ENCODE results near the gene PIH1D1.
A peak's percentile ranks its signal among the peaks of the same experiment; 100 is the strongest.

PIH1D1 gene

DNA sequence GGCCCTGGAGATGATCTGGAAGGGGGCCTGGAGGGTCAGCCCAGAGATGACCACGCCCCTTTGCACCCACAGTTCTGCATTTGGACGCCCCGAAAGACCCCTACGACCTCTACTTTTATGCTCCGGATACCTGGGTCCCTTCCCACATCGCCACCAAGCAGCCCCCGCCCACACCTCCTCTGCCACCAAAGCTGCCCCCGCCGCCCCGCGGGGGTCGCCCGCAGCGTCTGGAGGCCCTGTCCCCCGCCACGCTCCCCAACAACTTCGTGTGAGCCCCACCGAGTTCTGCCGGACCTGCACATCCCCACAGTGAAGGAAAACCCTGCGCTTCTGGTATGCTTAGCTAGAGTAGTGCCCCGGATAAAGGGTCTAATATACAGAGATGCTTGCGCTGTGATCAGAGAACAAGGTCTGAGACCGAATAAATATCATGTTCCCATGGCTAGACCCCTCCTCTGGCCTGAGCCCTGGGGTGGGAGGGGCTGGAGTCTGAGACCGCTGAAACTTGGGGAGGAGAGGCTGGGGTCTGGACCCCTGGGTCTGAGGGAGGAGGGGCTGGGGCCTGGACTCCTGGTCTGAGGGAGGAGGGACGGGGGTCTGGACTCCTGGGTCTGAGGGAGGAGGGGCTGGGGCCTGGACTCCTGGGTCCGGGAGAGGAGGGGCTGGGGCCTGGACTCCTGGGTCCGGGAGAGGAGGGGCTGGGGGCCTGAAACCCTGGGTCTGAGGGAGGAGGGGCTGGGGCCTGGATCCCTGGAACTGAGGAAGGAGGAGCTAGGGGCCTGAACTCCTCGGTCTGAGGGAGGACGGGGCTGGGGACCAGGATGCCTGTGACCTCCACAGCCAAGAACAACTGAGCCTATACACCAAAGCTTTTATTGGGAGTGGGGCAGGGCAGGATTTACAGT, 22.8 kb downstream of the PIH1D1 start:
- TF ChIP-seq, protein P1, sequence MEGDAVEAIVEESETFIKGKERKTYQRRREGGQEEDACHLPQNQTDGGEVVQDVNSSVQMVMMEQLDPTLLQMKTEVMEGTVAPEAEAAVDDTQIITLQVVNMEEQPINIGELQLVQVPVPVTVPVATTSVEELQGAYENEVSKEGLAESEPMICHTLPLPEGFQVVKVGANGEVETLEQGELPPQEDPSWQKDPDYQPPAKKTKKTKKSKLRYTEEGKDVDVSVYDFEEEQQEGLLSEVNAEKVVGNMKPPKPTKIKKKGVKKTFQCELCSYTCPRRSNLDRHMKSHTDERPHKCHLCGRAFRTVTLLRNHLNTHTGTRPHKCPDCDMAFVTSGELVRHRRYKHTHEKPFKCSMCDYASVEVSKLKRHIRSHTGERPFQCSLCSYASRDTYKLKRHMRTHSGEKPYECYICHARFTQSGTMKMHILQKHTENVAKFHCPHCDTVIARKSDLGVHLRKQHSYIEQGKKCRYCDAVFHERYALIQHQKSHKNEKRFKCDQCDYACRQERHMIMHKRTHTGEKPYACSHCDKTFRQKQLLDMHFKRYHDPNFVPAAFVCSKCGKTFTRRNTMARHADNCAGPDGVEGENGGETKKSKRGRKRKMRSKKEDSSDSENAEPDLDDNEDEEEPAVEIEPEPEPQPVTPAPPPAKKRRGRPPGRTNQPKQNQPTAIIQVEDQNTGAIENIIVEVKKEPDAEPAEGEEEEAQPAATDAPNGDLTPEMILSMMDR (IDR thresholded peaks at IDR 0.05; ENCODE audit: low read depth, low read length), result no peak
- H3K4me3 ChIP-seq (replicated peaks in 1 of 2; ENCODE audit: low read depth in 2 of 2, low read length in 2 of 2), result no peak overlapping the region

GRCh38 chr19:49427855-49428546, 23.6 kb downstream of the PIH1D1 start:
- TF ChIP-seq, protein P1 (IDR thresholded peaks at IDR 0.05; ENCODE audit: low read depth, low read length), result no peak
- no peak overlapping the region for H3K4me3 ChIP-seq (replicated peaks in 1 of 2; ENCODE audit: low read depth in 2 of 2, low read length in 2 of 2)
- no peak for DNase-seq (ENCODE audit: low read depth in 2 of 2)

More for the DNA sequence above, 22.8 kb downstream of the PIH1D1 start:
- DNase-seq (ENCODE audit: low read depth in 2 of 2), result no peak

DNA sequence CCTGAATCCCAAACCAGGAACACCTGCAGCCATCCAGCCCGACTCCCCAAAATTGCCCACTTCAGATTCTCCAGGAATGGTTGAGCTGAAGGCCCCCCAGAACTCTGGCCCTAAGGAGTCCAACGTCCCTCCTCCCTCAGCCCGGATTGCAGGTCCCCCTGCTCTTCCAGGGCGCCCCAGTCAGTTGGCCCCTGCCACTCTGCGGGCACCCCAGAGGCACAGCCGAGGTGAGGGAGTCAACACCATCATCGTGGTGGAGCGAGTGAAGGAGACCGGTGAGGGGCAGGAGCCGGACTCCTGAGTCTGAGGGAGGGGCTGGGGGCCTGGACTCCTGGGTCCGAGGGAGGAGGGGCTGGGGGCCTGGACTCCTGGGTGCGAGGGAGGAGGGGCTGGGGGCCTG, 24.3 kb downstream of the PIH1D1 start:
- DNase-seq (ENCODE audit: low read depth in 2 of 2), result no peak
- TF ChIP-seq, protein P1 (IDR thresholded peaks at IDR 0.05; ENCODE audit: low read depth, low read length), result no peak

GRCh38 chr19:49425922-49426592, 25.6 kb downstream of the PIH1D1 start:
- TF ChIP-seq, protein P1 (IDR thresholded peaks at IDR 0.05; ENCODE audit: low read depth, low read length), result no peak
- no peak overlapping the region for H3K4me3 ChIP-seq (replicated peaks in 1 of 2; ENCODE audit: low read depth in 2 of 2, low read length in 2 of 2)
- peak in 1 of 2 donors; percentile 53 for DNase-seq (ENCODE audit: low read depth in 2 of 2)

More for the DNA sequence above, 24.3 kb downstream of the PIH1D1 start:
- no peak overlapping the region for H3K4me3 ChIP-seq (replicated peaks in 1 of 2; ENCODE audit: low read depth in 2 of 2, low read length in 2 of 2)

DNA sequence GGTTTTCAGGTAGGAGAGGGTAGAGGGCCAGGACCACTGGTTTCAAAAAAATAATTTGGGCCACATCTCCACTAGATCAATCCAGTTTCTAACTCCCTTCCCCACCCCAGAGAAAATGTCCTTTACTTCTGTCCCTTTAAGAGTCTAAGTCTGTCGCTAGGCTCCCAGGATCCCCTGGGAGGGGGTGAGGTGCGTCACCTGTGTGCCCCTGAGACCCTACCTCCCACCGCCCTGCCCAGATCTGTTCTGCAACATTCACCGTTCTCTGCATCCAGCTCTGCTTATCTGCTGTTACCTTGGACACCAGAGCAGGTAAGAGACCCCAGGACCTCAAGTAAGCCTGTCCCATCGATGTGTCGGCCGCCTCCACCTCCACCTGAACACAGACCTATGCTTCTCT, 26.4 kb downstream of the PIH1D1 start, which contains the start of gene GFY:
GFY (plus strand) TSS at position 211 of the 400 bp plus-strand sequence. CDS start 1,043 bp downstream, outside the sequence.
- TF ChIP-seq, protein P1 (IDR thresholded peaks at IDR 0.05; ENCODE audit: low read depth, low read length), result no peak
- no peak within 1 kb of the TSS for H3K4me3 ChIP-seq (replicated peaks in 1 of 2; ENCODE audit: low read depth in 2 of 2, low read length in 2 of 2)
- no peak for DNase-seq (ENCODE audit: low read depth in 2 of 2)

DNA sequence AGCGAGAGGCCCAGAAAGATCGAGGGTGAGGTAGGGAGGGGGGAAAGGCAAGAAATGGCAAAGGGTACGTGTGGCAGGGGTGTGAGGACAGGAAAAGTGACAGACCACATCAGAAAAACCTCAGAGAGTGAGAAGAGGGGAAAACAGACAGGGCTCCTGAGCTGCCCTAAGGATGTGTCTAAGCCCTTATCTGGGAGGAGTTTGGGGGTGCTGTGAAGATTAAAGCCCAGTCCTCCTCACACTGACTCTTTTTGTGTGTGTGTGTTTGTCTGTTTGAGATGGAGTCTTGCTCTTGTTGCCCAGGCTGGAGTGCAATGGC, 27.7 kb downstream of the PIH1D1 start:
- H3K4me3 ChIP-seq (replicated peaks in 1 of 2; ENCODE audit: low read depth in 2 of 2, low read length in 2 of 2), result no peak overlapping the region
- DNase-seq (ENCODE audit: low read depth in 2 of 2), result no peak
- TF ChIP-seq, protein P1 (IDR thresholded peaks at IDR 0.05; ENCODE audit: low read depth, low read length), result no peak

Measured in cardiac fibroblast (primary cell).